HG03135 (cell line): ENCODE data around the gene TMEM259.

Source experiments
- ATAC-seq: cut with Tn5 transposase; IDR thresholded peaks from one replicate; pipeline ENCODE4 v1.9.1; 2021; ENCODE audit warnings: mild to moderate bottlenecking, moderate library complexity; ENCODE audit not compliant: unreplicated experiment

TMEM259 gene

DNA sequence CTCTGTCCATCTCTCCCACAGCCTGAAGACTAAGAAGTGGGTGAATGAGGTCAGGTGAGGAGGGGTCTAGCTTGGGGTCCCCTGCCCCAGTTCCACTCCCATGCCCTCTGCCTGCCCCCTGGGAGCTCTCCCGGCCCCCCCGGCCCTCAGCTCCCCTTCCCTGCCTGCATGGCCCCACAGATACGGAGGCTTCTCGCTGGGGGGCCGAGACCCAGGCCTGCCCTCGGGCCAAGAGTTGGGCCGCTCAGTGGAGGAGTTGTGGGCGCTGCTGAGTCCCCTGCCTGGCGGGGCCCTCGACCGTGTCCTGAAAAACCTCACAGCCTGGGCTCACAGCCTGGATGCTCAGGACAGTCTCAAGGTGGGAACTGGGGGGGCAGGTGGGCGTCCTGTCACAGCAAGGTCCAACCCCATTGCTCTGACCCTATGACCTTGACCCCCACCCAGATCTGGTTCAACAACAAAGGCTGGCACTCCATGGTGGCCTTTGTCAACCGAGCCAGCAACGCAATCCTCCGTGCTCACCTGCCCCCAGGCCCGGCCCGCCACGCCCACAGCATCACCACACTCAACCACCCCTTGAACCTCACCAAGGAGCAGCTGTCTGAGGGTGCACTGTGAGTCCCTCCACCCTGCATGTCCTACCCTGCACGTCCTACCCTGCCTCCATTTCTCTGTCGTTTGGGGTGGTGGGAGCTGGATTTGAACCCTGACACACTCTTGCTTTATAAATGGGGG is 35.1 kb upstream of the TMEM259 start:
- ATAC-seq, result no peak

DNA sequence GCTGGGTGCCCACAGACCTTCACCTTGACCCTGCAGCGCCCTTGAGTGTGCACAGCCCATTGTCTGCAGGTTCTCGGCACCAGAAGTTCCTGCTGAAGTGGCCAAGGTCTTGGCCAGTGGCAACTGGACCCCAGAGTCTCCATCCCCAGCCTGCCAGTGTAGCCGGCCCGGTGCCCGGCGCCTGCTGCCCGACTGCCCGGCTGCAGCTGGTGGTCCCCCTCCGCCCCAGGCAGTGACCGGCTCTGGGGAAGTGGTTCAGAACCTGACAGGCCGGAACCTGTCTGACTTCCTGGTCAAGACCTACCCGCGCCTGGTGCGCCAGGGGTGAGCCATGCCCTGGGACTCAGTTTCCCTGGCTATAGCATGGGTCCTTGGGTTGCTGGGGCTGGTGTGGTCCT is 34.1 kb upstream of the TMEM259 start:
- ATAC-seq, result no peak

DNA sequence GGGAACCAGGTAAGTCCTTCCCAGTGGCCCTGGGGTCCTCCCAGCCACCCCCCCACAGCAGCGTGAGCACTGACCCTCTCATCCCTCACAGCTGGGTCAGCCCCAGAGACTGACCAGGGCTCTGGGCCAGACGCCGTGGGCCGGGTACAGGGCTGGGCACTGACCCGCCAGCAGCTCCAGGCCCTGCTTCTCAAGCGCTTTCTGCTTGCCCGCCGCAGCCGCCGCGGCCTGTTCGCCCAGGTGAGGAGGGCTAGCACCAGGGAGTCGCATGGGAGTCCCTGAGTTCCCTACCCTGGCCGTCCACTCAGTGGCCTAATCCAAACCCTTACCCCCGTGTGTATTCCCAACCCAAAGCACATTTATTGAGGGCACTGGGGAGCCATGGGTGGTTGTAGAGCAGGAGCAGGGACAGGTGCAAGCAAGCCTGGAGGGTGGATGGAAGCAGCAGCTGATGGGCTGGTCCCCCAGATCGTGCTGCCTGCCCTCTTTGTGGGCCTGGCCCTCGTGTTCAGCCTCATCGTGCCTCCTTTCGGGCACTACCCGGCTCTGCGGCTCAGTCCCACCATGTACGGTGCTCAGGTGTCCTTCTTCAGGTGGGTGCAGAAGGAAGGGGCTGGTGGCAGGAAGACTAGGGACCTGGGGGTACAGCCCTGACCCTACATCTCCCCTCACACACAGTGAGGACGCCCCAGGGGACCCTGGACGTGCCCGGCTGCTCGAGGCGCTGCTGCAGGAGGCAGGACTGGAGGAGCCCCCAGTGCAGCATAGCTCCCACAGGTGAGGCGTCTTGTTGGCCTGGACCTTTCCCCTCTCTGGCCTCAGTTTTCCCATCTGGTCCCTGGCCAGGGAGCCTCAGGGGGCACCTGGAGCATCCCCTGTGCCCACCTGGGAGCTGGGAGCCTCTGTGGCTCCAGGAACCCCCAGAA is 33.4 kb upstream of the TMEM259 start:
- no peak for ATAC-seq

GRCh38 chr19:1053176-1054101 is 32.5 kb upstream of the TMEM259 start:
- ATAC-seq, result no peak

DNA sequence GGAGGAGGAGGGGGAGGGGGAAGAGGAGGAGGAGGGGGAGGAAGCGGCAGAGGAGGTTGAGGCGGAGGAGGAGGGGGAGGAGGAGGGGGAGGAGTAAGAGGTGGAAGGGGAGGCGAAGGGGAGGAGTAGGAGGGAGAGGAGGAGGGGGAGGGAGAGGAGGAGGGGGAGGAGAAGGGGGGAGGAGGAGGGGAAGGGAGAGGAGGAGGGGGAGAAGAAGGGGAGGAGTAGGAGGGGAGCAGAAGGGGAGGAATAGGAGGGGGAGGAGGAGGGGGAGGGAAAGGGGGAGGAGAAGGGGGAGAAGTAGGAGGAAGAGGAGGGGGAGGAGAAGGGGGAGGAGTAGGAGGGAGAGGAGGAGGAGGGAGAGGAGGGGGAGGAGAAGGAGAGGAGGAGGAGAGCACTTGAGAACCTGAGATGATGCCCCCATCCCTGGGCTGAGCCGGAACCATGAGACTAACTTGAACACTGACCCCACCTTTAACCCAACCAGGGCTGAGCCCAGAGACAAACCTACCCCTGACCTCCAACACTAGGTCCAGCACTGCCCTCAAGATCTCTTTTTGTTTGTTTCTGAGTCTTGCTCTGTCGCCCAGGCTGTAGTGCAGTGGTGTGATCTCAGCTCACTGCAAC is 31.5 kb upstream of the TMEM259 start:
- ATAC-seq, result no peak

DNA sequence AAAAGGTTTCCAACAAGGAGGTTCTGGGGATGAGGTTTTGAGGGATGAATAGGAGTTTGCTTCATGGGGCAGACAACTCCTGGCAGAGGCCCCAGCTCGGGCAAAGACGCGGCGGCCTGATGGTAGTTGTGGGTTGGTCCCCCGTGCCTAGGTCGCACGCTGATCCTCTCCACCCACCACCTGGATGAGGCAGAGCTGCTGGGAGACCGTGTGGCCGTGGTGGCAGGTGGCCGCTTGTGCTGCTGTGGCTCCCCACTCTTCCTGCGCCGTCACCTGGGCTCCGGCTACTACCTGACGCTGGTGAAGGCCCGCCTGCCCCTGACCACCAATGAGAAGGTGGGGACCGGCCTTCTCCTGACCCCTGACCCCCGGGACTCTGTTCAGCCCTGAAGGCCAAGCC is 30.9 kb upstream of the TMEM259 start:
- ATAC-seq, result no peak

DNA sequence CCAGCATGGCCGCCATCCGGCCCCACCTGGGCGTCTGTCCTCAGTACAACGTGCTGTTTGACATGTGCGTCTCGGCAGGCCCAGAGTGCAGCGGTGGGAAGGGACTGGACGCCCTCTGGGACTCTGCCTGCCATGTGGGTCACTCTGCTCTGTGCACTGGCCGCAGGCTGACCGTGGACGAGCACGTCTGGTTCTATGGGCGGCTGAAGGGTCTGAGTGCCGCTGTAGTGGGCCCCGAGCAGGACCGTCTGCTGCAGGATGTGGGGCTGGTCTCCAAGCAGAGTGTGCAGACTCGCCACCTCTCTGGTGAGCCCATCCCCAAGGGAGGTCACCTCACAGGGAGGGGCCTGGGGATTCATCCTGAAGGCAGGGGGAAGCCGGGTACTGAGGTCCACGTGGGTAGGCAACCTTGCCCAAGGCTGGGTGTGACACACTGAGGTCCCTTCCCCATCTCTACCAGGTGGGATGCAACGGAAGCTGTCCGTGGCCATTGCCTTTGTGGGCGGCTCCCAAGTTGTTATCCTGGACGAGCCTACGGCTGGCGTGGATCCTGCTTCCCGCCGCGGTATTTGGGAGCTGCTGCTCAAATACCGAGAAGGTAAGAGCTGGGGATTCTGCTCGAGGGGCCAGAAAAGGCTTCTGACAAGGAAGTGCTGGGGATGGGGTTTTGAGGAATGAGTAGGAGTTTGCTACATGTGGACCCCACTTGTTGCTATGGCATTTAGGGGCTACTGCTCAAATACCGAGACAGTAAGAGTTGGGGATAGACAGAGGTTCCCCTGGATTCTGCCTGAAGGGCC is 30.3 kb upstream of the TMEM259 start:
- ATAC-seq, result no peak

DNA sequence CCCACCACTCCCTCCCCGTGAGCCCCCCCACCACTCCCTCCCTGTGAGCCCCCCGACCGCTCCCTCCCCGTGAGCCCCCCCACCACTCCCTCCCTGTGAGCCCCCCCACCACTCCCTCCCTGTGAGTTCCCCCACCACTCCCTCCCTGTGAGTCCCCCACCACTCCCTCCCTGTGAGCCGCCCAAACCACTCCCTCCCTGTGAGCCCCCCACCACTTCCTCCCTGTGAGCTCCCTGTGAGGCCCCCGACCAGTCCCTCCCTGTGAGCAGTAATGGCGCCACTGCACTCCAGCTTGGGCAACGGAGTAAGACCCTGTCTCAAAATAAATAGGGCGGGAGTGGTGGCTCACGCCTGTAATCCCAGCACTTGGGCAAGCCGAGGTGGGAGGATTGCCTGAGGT is 28.9 kb upstream of the TMEM259 start:
- no peak for ATAC-seq

DNA sequence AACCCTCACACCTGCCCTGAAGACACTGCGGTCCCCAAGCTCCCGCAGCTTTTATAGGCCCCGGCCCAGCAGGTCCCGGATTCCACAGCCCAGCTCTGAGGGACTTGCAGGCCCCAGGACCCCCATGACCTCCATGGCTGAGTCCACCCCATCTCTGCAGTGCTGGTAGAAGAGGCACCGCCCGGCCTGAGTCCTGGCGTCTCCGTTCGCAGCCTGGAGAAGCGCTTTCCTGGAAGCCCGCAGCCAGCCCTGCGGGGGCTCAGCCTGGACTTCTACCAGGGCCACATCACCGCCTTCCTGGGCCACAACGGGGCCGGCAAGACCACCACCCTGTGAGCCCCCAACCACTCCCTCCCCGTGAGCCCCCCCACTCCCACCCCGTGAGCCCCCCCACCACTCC is 28.2 kb upstream of the TMEM259 start:
- no peak for ATAC-seq

DNA sequence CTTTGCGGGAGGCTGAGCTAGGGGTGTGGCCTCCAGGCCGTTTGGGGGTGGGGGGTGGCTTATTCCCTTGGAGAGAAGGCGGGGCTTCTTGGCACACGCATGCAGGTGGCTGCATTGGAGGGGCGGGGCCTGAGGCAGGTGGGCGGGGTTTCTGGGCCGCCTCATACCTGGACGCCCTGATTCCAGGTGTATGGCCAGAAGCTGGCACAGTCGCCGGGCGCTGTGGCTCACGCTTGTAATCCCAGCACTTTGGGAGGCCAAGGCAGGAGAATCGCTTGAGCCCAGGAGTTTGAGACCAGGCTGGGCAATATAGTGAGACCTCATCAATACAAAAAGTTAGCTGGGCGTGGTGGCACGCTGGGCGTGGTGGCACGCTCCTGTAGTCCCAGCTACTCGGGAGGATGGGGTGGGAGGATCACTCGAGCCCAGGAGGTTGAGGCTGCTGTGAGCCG is 26.8 kb upstream of the TMEM259 start:
- ATAC-seq, result no peak

- ATAC-seq, result no peak
These were observed 26.1 kb upstream of the TMEM259 start for GRCh38 chr19:1046836-1047695.

GRCh38 chr19:1046117-1046626 is 25.2 kb upstream of the TMEM259 start:
- no peak for ATAC-seq

DNA sequence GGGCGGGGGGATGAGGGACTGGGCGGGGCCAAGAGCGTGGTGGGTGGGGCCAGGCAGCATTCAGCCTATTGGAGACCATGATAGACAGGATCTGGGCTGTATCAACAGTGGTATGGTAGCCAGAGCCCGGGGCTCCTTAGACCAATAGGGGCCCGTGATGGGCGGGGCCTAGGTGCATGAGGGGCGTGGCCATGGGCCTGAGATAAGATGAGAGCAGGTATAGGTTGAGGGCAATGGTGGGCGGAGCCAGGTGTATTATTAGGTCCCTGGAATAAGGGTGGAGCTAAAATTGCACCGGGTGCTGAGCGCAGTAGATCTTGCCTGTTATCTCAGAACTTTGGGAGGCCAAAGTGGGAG is 24.3 kb upstream of the TMEM259 start:
- no peak for ATAC-seq

- ATAC-seq, result no peak
These were observed 22.0 kb upstream of the TMEM259 start for GRCh38 chr19:1042689-1043511.

- no peak for ATAC-seq
These were observed 21.1 kb upstream of the TMEM259 start for GRCh38 chr19:1041835-1042685.

DNA sequence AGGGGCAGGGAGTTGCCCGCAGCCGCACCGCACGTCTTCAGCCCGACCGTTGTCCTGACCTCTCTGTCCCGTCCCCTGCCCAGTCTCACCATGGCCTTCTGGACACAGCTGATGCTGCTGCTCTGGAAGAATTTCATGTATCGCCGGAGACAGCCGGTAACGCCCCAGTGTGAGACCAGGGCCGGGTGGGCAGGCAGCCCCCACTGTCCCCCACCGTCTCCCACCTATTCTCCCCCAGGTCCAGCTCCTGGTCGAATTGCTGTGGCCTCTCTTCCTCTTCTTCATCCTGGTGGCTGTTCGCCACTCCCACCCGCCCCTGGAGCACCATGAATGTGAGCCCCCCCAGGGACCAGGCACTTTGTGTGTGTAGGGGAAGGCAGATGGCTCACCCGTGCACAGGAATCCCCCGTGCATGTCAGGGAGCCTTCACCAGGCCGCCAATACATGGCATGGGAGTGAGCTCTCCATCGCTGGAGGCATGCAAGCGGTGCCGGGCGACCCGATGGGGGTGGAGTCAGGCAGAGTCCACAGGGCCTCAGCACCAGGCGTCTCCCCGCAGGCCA is 20.4 kb upstream of the TMEM259 start:
- no peak for ATAC-seq
